Osteoblast (primary cell): Measurements from ENCODE around the gene P2RY12. TPM values are rescaled to one million over a fixed set of nuclear protein-coding genes. Genes with fewer than 3 reads are reported as not detected.

Experiments
- DNase-seq: peaks from one replicate; pipeline ENCODE4 v3.0.0; 2011; ENCODE audit warnings: low spot score, mixed read lengths; ENCODE audit not compliant: insufficient read length; ENCODE audit errors: missing footprints
- H2AFZ ChIP-seq: 2 replicates; pipeline ENCODE4 v1.6.0; 2011; ENCODE audit warnings: mild to moderate bottlenecking, low read length
- H3K27ac ChIP-seq: 2 replicates; pipeline ENCODE4 v1.5.1; 2011; ENCODE audit warnings: mild to moderate bottlenecking, low read depth, low read length, moderate library complexity
- H3K27me3 ChIP-seq: 2 replicates; pipeline ENCODE4 v1.6.0; 2012; ENCODE audit warnings: mild to moderate bottlenecking, control low read depth, inconsistent platforms, low read length, moderate library complexity; ENCODE audit not compliant: insufficient read depth
- H3K36me3 ChIP-seq: 2 replicates; pipeline ENCODE4 v1.5.1; 2011; ENCODE audit warnings: mild to moderate bottlenecking, low read length, control low read depth, moderate library complexity; ENCODE audit not compliant: insufficient read depth
- H3K4me1 ChIP-seq: 2 replicates; pipeline ENCODE4 v1.5.1; 2011; ENCODE audit warnings: mild to moderate bottlenecking, low read length, control low read depth, moderate library complexity; ENCODE audit not compliant: insufficient read depth
- H3K4me2 ChIP-seq: 2 replicates; pipeline ENCODE4 v1.6.0; 2011; ENCODE audit warnings: mild to moderate bottlenecking, low read length; ENCODE audit not compliant: insufficient read depth
- H3K4me3 ChIP-seq: fragments of 200-600 bp; sonication (generic); 3 replicates; pipeline ENCODE4 v1.5.1; 2012; ENCODE audit warnings: mild to moderate bottlenecking, low read length, inconsistent platforms; ENCODE audit not compliant: insufficient read depth
- H3K79me2 ChIP-seq: 2 replicates; pipeline ENCODE4 v1.6.0; 2012; ENCODE audit warnings: mild to moderate bottlenecking, low read length, control low read depth, inconsistent platforms; ENCODE audit not compliant: insufficient read depth
- H3K9me3 ChIP-seq: 2 replicates; pipeline ENCODE4 v1.5.1; 2011; ENCODE audit warnings: low read depth, low read length, control low read depth
- H4K20me1 ChIP-seq: 2 replicates; pipeline ENCODE4 v1.6.0; 2012; ENCODE audit warnings: mild to moderate bottlenecking, low read length, control low read depth; ENCODE audit not compliant: insufficient read depth
- total RNA-seq: library from RNA; depleted of rRNA; stranded (reverse); fragments of >200 nt; gene quantifications from 2 replicates; pipeline ENCODE4 v1.2.3, GENCODE V29; 2012
- TF ChIP-seq, protein P1 (sequence below): IDR thresholded peaks from 2 replicates; pipeline ENCODE4 v1.5.1; 2011; ENCODE audit warnings: mild to moderate bottlenecking, low read depth, low read length, moderate library complexity; ENCODE audit errors: extremely low read depth

Gene P2RY12
- total RNA-seq, 1 donor: not detected

DNA sequence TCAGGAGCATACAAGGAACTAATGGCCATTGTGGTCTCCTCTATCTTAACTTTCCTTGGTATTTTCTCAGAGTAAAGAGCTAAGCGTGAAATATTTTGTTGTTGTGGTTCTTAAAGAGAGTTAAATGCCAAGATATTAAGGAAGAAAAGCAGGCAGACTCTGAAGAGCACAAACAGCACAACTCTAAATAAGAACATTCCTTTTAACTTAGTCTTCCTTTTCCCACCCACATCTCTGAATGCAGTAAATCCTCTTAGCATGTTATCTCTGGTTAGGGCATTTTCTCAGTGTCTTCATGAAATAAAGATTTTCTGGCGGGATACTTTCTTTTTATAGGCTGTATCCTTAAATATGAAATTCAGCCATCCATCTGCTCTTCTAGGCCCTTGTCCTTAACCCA, 69.4 kb downstream of the P2RY12 start:
- TF ChIP-seq, protein P1, sequence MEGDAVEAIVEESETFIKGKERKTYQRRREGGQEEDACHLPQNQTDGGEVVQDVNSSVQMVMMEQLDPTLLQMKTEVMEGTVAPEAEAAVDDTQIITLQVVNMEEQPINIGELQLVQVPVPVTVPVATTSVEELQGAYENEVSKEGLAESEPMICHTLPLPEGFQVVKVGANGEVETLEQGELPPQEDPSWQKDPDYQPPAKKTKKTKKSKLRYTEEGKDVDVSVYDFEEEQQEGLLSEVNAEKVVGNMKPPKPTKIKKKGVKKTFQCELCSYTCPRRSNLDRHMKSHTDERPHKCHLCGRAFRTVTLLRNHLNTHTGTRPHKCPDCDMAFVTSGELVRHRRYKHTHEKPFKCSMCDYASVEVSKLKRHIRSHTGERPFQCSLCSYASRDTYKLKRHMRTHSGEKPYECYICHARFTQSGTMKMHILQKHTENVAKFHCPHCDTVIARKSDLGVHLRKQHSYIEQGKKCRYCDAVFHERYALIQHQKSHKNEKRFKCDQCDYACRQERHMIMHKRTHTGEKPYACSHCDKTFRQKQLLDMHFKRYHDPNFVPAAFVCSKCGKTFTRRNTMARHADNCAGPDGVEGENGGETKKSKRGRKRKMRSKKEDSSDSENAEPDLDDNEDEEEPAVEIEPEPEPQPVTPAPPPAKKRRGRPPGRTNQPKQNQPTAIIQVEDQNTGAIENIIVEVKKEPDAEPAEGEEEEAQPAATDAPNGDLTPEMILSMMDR: no peak
- no peaks in the 10 kb centered on the region for H3K79me2 ChIP-seq
- H3K4me2 ChIP-seq: no peak overlapping the region
- H3K9me3 ChIP-seq: no peaks in the 10 kb centered on the region
- H2AFZ ChIP-seq: no peak overlapping the region
- H3K27ac ChIP-seq: no peak overlapping the region
- H4K20me1 ChIP-seq: no peaks in the 10 kb centered on the region
- no peak for DNase-seq
- H3K4me3 ChIP-seq: no peak overlapping the region
- no peaks in the 10 kb centered on the region for H3K36me3 ChIP-seq
- no peaks in the 10 kb centered on the region for H3K27me3 ChIP-seq
- peaks cover 26% of the 10 kb centered on the region for H3K4me1 ChIP-seq

DNA sequence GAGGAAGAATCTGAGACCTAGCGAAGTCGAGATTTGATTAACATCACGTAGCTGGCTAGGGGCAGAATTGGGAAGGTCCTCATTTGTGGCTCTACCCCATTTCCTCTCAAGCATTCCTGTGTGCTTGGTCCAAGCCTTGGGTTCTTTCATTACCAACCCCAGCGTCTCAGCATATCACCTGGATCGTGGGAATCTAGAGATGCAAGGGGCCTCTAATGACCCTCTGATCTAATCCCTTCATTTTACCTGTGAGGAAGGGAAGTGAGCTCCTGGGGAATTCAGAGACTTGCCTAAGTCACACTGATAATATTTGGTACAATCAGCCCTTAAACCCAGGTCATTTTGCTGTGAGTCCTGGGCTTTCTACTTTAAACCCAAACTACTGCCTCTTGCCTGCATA, 70.0 kb downstream of the P2RY12 start:
- TF ChIP-seq, protein P1: no peak
- Histone ChIP-seq H2AFZ (no peak overlapping the region), H3K36me3 (no peaks in the 10 kb centered on the region), H3K4me1 (peaks cover 21% of the 10 kb centered on the region), H3K27me3 (no peaks in the 10 kb centered on the region), H3K4me2 (no peak overlapping the region), H4K20me1 (no peaks in the 10 kb centered on the region), H3K79me2 (no peaks in the 10 kb centered on the region), H3K4me3 (no peak overlapping the region), H3K27ac (no peak overlapping the region), H3K9me3 (no peaks in the 10 kb centered on the region)
- DNase-seq: no peak

DNA sequence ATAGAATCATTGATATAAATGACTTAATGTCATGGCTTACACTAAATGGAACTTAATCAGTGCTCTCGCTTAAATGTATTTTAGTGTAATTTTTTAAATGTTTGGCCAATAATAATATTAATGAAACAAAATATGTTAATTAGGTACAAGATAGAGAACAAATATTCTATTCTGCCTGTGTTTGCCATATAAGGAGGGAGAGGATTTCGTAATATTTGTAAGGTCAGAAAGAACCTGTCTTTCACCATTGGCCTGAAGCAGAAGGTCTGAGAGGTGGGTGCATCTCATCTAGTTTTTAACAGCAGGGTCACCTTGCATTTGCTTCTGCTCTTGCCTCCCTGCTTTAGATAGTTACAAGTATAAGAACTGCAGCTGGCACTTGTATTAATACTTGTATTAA, 70.4 kb downstream of the P2RY12 start:
- DNase-seq: no peak

DNA sequence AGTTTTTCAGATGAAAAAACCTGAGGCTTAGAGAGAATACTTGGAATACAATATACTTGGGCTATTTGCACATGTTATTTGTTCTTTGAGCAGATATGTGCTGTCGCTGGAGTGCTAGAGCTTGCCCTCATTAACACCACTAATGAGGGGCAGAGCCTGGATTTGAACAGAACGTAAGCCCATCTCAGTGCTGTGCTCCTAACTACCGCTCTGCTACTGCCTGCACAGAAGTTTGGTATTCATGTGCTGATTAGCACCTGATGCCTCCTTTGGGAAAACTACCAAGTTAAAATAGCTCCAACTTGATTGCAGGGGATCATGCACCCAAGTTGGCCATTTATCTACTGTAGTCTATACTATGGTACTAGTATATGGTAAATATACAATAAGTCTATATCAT, 71.6 kb downstream of the P2RY12 start:
- no peaks in the 10 kb centered on the region for H4K20me1 ChIP-seq
- no peak overlapping the region for H3K4me2 ChIP-seq
- no peaks in the 10 kb centered on the region for H3K79me2 ChIP-seq
- no peaks in the 10 kb centered on the region for H3K9me3 ChIP-seq
- H3K36me3 ChIP-seq: no peaks in the 10 kb centered on the region
- no peak for DNase-seq
- H3K4me1 ChIP-seq: peaks cover 10% of the 10 kb centered on the region
- no peak overlapping the region for H3K4me3 ChIP-seq
- H3K27ac ChIP-seq: no peak overlapping the region
- H2AFZ ChIP-seq: no peak overlapping the region
- no peaks in the 10 kb centered on the region for H3K27me3 ChIP-seq
- TF ChIP-seq, protein P1: no peak

More for the DNA sequence above, 70.4 kb downstream of the P2RY12 start:
- Histone ChIP-seq H3K4me2 (no peak overlapping the region), H3K4me1 (peaks cover 18% of the 10 kb centered on the region), H2AFZ (no peak overlapping the region), H4K20me1 (no peaks in the 10 kb centered on the region), H3K27ac (no peak overlapping the region), H3K27me3 (no peaks in the 10 kb centered on the region), H3K79me2 (no peaks in the 10 kb centered on the region), H3K36me3 (no peaks in the 10 kb centered on the region), H3K9me3 (no peaks in the 10 kb centered on the region), H3K4me3 (no peak overlapping the region)
- TF ChIP-seq, protein P1: no peak
